ENCODE results near the gene DPP3.

DNA sequence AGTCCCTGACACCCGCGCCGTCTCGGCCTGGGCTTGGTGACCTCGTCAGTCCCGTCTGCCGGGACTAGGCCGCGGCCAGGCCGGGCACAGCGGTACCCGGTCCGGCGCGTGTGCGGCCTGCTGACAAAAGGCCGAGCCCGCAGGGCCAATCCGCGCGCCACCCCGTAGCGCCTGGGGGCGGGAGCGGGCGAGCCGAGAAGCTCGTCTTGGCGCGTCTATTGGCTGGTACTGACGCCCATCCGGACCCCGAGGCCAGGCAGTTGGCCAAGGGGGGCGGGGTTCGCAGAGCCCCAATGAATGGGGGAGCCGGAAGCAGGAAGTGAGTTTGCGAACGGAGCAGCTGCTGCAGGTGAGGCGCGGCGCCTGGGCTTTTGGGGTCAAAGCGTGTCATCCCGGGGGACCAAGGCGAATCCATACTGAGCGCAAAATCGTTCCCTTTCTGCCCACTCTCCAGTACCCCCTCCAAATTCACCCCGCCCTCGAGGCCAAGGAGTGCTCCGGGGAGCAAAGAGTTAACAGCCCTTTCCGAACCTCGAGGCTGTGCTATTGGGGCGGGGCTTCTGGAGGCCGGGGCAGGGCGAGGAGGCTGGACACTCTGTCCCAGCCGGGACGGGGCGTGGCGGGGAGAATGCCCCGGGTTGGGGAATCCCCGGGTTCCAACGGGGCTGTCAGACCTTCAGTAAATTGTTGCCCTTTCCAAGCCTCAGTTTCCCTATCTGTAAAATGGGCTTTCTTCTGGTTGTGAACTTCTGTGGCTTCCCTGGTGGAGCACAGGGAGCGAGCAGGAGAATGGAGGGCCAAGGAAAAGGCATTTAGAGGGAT lies at the start of gene DPP3:
- TF ChIP-seq, protein P1, sequence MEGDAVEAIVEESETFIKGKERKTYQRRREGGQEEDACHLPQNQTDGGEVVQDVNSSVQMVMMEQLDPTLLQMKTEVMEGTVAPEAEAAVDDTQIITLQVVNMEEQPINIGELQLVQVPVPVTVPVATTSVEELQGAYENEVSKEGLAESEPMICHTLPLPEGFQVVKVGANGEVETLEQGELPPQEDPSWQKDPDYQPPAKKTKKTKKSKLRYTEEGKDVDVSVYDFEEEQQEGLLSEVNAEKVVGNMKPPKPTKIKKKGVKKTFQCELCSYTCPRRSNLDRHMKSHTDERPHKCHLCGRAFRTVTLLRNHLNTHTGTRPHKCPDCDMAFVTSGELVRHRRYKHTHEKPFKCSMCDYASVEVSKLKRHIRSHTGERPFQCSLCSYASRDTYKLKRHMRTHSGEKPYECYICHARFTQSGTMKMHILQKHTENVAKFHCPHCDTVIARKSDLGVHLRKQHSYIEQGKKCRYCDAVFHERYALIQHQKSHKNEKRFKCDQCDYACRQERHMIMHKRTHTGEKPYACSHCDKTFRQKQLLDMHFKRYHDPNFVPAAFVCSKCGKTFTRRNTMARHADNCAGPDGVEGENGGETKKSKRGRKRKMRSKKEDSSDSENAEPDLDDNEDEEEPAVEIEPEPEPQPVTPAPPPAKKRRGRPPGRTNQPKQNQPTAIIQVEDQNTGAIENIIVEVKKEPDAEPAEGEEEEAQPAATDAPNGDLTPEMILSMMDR (IDR thresholded peaks at IDR 0.05) = peak in 2 of 7 experiments; percentile 6 to 8
- TF ChIP-seq POLR2A (IDR thresholded peaks at IDR 0.05) = peak in 2 of 4 donors; percentile 69 to 84
